GM12801 (cell line): ENCODE measurements around the gene MCUB.

Experiments used
- TF ChIP-seq, protein P1 (sequence below): IDR thresholded peaks from one replicate; pipeline ENCODE4 v1.5.1; 2011; ENCODE audit warnings: control low read depth; ENCODE audit not compliant: insufficient read length; ENCODE audit errors: extremely low read depth

Gene MCUB

GRCh38 chr4:109662116-109662515 lies 102.1 kb downstream of the MCUB start:
- TF ChIP-seq, protein P1, sequence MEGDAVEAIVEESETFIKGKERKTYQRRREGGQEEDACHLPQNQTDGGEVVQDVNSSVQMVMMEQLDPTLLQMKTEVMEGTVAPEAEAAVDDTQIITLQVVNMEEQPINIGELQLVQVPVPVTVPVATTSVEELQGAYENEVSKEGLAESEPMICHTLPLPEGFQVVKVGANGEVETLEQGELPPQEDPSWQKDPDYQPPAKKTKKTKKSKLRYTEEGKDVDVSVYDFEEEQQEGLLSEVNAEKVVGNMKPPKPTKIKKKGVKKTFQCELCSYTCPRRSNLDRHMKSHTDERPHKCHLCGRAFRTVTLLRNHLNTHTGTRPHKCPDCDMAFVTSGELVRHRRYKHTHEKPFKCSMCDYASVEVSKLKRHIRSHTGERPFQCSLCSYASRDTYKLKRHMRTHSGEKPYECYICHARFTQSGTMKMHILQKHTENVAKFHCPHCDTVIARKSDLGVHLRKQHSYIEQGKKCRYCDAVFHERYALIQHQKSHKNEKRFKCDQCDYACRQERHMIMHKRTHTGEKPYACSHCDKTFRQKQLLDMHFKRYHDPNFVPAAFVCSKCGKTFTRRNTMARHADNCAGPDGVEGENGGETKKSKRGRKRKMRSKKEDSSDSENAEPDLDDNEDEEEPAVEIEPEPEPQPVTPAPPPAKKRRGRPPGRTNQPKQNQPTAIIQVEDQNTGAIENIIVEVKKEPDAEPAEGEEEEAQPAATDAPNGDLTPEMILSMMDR, result no peak

GRCh38 chr4:109662771-109663170 lies 102.7 kb downstream of the MCUB start:
- TF ChIP-seq, protein P1, result no peak

DNA sequence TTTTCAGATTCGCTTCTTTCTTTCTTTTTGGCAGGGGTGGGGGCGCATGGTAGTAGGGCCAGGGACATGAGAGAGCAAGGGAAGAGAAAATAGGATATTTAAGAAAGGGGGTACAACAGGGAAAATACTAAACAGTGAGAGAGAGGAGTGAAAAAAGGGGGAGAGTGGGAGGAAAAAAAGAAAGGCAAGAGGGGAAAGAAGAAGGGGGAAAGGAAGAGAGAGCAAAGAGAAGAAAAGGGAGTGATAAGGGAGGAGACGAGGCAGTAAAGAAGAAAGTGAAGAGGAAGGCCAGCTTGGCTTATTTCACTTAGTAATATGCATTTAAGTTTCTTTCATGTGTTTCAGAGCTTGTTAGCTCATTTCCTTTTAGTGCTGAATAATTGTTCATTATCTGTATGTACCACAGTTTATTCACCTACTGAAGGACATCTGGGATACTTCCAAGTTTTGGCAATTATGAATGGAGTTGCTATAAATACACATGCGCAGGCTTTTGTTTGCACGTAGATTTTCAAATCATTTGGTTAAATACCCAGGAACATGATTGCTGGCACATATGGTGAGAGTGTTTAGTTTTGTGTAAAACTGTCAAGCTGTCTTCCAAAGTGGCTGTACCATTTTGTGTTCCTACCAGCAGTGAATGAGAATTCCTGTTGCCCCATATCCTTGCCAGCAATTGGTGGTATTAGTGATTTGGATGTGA lies 105.9 kb downstream of the MCUB start:
- TF ChIP-seq, protein P1, result no peak

DNA sequence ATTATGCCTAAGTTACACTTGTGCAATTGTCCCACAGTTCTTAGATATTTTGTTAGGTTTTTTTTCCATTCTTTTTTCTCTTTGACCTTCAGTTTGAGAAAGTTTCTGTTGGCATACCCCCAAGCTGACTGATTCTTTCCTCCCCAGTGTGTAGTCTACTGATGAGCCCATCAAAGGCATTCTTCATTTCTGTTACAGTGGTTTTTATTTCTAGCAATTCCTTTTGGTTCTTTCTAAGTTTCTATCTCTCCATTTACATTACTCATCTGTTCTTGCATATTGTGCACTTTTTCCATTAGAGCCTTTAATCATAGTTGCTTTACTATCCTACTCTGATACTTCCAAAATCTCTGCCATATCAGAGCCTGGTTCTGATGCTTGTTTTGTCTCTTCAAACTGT lies 111.3 kb downstream of the MCUB start:
- TF ChIP-seq, protein P1, result no peak

- TF ChIP-seq, protein P1, result no peak
Measured at GRCh38 chr4:109672169-109672930, 112.3 kb downstream of the MCUB start.

DNA sequence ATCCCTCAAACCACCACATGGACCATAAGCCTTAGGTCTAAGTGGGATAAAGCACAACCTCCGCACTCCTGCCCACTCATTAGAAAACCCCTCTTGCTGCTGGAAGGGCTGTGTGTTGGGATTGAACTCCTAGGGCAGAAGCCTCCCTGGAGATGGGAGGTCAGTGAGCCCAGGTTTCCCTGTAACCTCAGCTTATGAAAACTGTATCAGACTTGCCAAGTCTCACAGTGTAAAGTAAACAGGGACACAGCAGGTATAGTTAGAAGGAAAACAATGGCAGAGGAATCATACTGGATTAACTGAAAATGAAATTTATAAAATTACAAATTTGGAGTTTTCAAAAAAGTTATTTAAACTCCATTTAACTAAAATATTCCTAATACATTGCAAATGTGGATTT lies 113.3 kb downstream of the MCUB start:
- TF ChIP-seq, protein P1, result no peak

- TF ChIP-seq, protein P1, result no peak
Measured at GRCh38 chr4:109675181-109675580, 115.1 kb downstream of the MCUB start.
